HepG2 (cell line): ENCODE data around the gene TRAPPC3. TPM values are rescaled to one million over a fixed set of nuclear protein-coding genes. Genes with fewer than 3 reads are reported as not detected.

Experiments
- ASH2L ChIP-seq: fragments of 300-600, 200-600 bp; sonication (generic); IDR thresholded peaks from 2 replicates; pipeline ENCODE4 v1.7.0; 2017; ENCODE audit warnings: low read depth, mild to moderate bottlenecking, moderate library complexity, mixed read lengths, low read length; ENCODE audit not compliant: insufficient read length
- CBX2 ChIP-seq, 2 experiments: fragments of 200-600 bp in 1 of 2; sonication (generic); formaldehyde crosslinking in 1 of 2; IDR thresholded peaks; 2 replicates each; pipeline versions ENCODE4 v1.7.0 to v1.8.1; 2018 to 2022; ENCODE audit warnings: low read depth in 2 of 2, low read length in 1 of 2, mild to moderate bottlenecking in 1 of 2, missing genetic modification reagents in 1 of 2
- ELF4 ChIP-seq: sonication (generic); formaldehyde crosslinking; IDR thresholded peaks from 2 replicates; pipeline ENCODE4 v1.5.0; 2020; ENCODE audit warnings: missing genetic modification reagents, mild to moderate bottlenecking, moderate library complexity, borderline replicate concordance
- HNRNPUL1 ChIP-seq: fragments of 200-400 bp; formaldehyde crosslinking; IDR thresholded peaks from 2 replicates; pipeline ENCODE4 v1.6.1; 2017; ENCODE audit warnings: low read depth, mild to moderate bottlenecking, low read length, moderate library complexity
- HOXA5 ChIP-seq: sonication (generic); formaldehyde crosslinking; IDR thresholded peaks from 2 replicates; pipeline ENCODE4 v1.4.0; 2020; ENCODE audit warnings: missing genetic modification reagents
- JUN ChIP-seq: sonication (generic); formaldehyde crosslinking; IDR thresholded peaks from 2 replicates; pipeline ENCODE4 v1.4.0; 2020; ENCODE audit warnings: mild to moderate bottlenecking, missing genetic modification reagents
- MTF1 ChIP-seq: sonication (generic); formaldehyde crosslinking; IDR thresholded peaks from 2 replicates; pipeline ENCODE4 v1.5.0; 2020; ENCODE audit warnings: missing genetic modification reagents
- SMYD3 ChIP-seq: sonication (generic); formaldehyde crosslinking; IDR thresholded peaks from 2 replicates; pipeline ENCODE4 v1.8.1; 2023; ENCODE audit warnings: mild to moderate bottlenecking, missing genetic modification reagents
- TBX2 ChIP-seq: sonication (generic); formaldehyde crosslinking; IDR thresholded peaks from 2 replicates; pipeline ENCODE4 v1.5.0; 2020; ENCODE audit warnings: missing genetic modification reagents, mild to moderate bottlenecking, borderline replicate concordance
- U2AF1 ChIP-seq: fragments of 200-400 bp; formaldehyde crosslinking; optimal IDR thresholded peaks from 2 replicates; pipeline ENCODE3; 2017; ENCODE audit warnings: mild to moderate bottlenecking, low read depth, low read length
- ZBTB42 ChIP-seq: sonication (generic); formaldehyde crosslinking; IDR thresholded peaks from 2 replicates; pipeline ENCODE4 v1.5.0; 2020; ENCODE audit warnings: mild to moderate bottlenecking, missing genetic modification reagents
- ZNF136 ChIP-seq: sonication (generic); formaldehyde crosslinking; IDR thresholded peaks from 2 replicates; pipeline ENCODE4 v1.8.1; 2022; ENCODE audit warnings: low read depth, mild to moderate bottlenecking, moderate library complexity, missing genetic modification reagents
- ZNF331 ChIP-seq: sonication (generic); formaldehyde crosslinking; IDR thresholded peaks from 2 replicates; pipeline ENCODE4 v1.4.0; 2020; ENCODE audit warnings: missing genetic modification reagents
- ZNF724P ChIP-seq: sonication (generic); formaldehyde crosslinking; IDR thresholded peaks from 2 replicates; pipeline ENCODE4 v1.8.0; 2022; ENCODE audit warnings: missing genetic modification reagents, borderline replicate concordance
- polyA plus RNA-seq, 8 experiments: library from polyadenylated mRNA; depleted of rRNA in 3 of 8; stranded (reverse) in 7 of 8; unstranded in 1 of 8; fragments of >200 nt; fragmentation: Illumina TruSeq in 4 of 8; extraction: Trizol in 4 of 8; gene quantifications; 2 replicates each; pipeline versions ENCODE4 v1.2.1 to v1.2.3, GENCODE V29; 2011 to 2016; ENCODE audit warnings: low read depth in 4 of 8, missing spikeins in 1 of 8, mixed read lengths in 1 of 8; ENCODE audit not compliant: insufficient read depth in 1 of 8
- total RNA-seq, 5 experiments: library from RNA; depleted of rRNA; stranded (reverse); fragments of >200 nt; fragmentation: Illumina TruSeq; extraction: Trizol; gene quantifications; 2 replicates each; pipeline ENCODE4 v1.2.3, GENCODE V29; 2016; ENCODE audit warnings: low read depth in 1 of 5
- TF ChIP-seq, protein P1 (sequence below): IDR thresholded peaks from 2 replicates; pipeline ENCODE4 v1.6.1; 2012; ENCODE audit warnings: low read length, improper control_type of control experiment
- TF ChIP-seq, protein P2 (sequence below): IDR thresholded peaks from 2 replicates; pipeline ENCODE4 v1.6.1; 2016; ENCODE audit warnings: low read depth, borderline replicate concordance
- TF ChIP-seq, protein P3 (sequence below): sonication (generic); formaldehyde crosslinking; conservative IDR thresholded peaks from 2 replicates; pipeline ENCODE4 v1.8.1; 2023; ENCODE audit warnings: missing genetic modification reagents
- TF ChIP-seq, protein P4 (sequence below): IDR thresholded peaks from 2 replicates; pipeline ENCODE4 v1.6.1; 2016
- TF ChIP-seq, protein P5 (sequence below): sonication (generic); formaldehyde crosslinking; IDR thresholded peaks from 2 replicates; pipeline ENCODE4 v1.4.0; 2020; ENCODE audit warnings: mild to moderate bottlenecking, missing genetic modification reagents, borderline replicate concordance

TRAPPC3 gene
- total and polyA plus RNA-seq, 2 of the 13 experiments (the other 11 are each of a cell fraction or from before 2014, with no cell fraction given): 53.7 to 62.4 TPM

DNA sequence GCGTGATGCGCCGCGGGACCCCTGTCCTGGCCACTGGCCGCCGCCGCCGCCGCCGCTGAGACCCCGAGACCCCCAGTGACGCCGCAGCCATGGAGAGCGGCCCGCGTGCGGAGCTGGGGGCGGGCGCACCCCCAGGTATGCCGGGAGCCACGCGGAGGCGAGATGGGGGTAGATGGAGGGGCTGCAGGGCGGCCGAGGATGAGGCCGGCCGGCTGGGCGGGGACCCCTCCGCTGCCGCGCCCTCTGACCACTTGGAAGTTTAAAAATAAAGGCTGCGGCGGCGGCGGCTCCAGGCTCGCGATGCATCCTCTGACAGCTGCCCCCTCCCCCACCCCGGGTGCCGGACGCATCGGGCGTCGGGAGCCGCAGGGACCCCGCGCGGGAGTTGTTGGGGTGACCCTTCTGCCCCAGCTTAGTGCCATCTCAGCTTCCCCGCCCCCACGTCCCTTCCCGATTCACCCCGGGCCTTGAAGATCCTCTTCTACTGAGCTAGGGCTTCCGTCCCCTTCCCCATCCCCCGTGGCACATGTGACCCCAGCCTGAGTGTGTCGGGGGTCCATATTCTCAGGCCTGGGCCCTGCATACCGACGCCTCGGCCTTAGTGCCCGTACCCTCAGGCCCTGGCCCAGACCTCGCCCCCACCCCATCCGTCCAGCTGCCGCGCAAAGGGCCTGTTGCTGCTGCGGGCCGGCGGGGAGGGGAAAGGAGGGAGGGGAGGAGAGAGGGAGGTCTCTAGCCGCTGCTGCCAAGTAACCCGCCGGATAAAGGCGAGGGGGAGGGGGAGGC lies 7.2 kb upstream of the TRAPPC3 start (continued):
- TF ChIP-seq, protein P1, sequence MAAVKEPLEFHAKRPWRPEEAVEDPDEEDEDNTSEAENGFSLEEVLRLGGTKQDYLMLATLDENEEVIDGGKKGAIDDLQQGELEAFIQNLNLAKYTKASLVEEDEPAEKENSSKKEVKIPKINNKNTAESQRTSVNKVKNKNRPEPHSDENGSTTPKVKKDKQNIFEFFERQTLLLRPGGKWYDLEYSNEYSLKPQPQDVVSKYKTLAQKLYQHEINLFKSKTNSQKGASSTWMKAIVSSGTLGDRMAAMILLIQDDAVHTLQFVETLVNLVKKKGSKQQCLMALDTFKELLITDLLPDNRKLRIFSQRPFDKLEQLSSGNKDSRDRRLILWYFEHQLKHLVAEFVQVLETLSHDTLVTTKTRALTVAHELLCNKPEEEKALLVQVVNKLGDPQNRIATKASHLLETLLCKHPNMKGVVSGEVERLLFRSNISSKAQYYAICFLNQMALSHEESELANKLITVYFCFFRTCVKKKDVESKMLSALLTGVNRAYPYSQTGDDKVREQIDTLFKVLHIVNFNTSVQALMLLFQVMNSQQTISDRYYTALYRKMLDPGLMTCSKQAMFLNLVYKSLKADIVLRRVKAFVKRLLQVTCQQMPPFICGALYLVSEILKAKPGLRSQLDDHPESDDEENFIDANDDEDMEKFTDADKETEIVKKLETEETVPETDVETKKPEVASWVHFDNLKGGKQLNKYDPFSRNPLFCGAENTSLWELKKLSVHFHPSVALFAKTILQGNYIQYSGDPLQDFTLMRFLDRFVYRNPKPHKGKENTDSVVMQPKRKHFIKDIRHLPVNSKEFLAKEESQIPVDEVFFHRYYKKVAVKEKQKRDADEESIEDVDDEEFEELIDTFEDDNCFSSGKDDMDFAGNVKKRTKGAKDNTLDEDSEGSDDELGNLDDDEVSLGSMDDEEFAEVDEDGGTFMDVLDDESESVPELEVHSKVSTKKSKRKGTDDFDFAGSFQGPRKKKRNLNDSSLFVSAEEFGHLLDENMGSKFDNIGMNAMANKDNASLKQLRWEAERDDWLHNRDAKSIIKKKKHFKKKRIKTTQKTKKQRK: no peak
- TF ChIP-seq ZBTB42 (CRISPR knock-in tag) (no peak), MTF1 (CRISPR knock-in tag) (no peak), ZNF136 (CRISPR knock-in tag) (no peak), TBX2 (CRISPR knock-in tag) (peak; percentile 44; the same call in 1 of the 2 replicates), ZNF724P (CRISPR knock-in tag) (no peak), HOXA5 (CRISPR knock-in tag) (0 out of 2 replicates have a peak, but pooled peaks have one; percentile 30), CBX2 (IDR thresholded peaks at IDR 0.05; ENCODE audit: low read depth, low read length) (no peak), CBX2 (CRISPR knock-in tag; IDR thresholded peaks at IDR 0.05; ENCODE audit: low read depth) (no peak), SMYD3 (CRISPR knock-in tag) (no peak), HNRNPUL1 (no peak), ZNF331 (CRISPR knock-in tag) (no peak), JUN (CRISPR knock-in tag) (no peak), ASH2L (peak; percentile 39), U2AF1 (no peak), ELF4 (no peak)
- TF ChIP-seq, protein P2, sequence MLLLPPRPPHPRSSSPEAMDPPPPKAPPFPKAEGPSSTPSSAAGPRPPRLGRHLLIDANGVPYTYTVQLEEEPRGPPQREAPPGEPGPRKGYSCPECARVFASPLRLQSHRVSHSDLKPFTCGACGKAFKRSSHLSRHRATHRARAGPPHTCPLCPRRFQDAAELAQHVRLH: no peak
- TF ChIP-seq, protein P3, sequence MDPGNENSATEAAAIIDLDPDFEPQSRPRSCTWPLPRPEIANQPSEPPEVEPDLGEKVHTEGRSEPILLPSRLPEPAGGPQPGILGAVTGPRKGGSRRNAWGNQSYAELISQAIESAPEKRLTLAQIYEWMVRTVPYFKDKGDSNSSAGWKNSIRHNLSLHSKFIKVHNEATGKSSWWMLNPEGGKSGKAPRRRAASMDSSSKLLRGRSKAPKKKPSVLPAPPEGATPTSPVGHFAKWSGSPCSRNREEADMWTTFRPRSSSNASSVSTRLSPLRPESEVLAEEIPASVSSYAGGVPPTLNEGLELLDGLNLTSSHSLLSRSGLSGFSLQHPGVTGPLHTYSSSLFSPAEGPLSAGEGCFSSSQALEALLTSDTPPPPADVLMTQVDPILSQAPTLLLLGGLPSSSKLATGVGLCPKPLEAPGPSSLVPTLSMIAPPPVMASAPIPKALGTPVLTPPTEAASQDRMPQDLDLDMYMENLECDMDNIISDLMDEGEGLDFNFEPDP (CRISPR knock-in tag): no peak
- TF ChIP-seq, protein P4, sequence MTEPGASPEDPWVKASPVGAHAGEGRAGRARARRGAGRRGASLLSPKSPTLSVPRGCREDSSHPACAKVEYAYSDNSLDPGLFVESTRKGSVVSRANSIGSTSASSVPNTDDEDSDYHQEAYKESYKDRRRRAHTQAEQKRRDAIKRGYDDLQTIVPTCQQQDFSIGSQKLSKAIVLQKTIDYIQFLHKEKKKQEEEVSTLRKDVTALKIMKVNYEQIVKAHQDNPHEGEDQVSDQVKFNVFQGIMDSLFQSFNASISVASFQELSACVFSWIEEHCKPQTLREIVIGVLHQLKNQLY (CRISPR knock-in tag): no peak
- TF ChIP-seq, protein P5, sequence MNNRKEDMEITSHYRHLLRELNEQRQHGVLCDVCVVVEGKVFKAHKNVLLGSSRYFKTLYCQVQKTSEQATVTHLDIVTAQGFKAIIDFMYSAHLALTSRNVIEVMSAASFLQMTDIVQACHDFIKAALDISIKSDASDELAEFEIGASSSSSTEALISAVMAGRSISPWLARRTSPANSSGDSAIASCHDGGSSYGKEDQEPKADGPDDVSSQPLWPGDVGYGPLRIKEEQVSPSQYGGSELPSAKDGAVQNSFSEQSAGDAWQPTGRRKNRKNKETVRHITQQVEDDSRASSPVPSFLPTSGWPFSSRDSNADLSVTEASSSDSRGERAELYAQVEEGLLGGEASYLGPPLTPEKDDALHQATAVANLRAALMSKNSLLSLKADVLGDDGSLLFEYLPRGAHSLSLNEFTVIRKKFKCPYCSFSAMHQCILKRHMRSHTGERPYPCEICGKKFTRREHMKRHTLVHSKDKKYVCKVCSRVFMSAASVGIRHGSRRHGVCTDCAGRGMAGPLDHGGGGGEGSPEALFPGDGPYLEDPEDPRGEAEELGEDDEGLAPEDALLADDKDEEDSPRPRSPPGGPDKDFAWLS (CRISPR knock-in tag): no peak
